GM23248 (cell line): ENCODE measurements around the gene PLOD1.

Source experiments
- EZH2 ChIP-seq: fragments of 200-600 bp; sonication (generic); IDR thresholded peaks from 2 replicates; pipeline ENCODE4 v1.6.1; 2018; ENCODE audit warnings: antibody characterized with exemption, mild to moderate bottlenecking; ENCODE audit not compliant: insufficient read depth, poor library complexity, severe bottlenecking
- EZH2phosphoT487 ChIP-seq: fragments of 200-600 bp; sonication (generic); IDR thresholded peaks from 2 replicates; pipeline ENCODE4 v1.6.1; 2018; ENCODE audit warnings: antibody characterized with exemption, moderate library complexity, mild to moderate bottlenecking, low read depth; ENCODE audit not compliant: insufficient read depth

DNA sequence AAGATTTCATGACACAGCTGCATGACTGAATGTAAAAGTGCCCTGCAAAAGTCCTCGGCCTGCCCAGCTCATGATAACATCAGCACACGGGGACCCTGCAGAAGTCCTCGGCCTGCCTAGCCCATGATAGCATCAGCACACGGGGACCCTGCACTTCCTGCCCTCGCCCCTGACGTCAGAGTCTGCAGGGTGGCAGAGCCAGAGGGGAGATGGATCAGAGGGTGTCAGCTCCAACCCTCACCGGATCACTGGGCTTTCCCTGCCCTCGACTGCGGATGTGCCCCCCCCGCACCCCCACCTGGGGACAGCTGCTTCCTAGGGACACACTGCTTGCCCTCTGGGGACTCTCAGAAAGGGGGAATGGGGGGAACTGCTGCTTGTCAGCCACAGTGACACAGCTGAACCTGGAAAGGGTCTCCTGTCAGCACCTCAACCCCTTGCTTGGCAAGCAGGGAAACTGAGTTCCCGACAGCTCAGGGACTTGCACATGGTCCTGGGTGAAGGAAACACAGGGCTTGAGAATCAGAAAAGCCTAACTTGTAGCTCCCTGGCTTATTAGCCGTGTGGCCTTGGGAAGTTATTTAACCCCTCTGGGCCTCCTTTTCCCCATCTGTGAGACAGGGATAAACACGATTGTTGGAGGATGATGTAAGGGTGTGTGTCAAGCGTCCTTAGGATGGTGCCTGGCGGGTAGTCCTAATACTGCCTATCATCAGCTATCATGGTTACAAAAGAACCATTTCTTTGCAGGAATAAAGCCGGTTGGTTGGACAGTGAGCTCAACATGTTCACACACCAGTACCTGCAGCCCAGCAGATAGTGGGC, 76.4 kb downstream of the PLOD1 start:
- no peak for TF ChIP-seq EZH2phosphoT487
- no peak for TF ChIP-seq EZH2
